Right atrium auricular region (tissue), 2 donors: ENCODE measurements around the gene HDDC2. TPM values are rescaled to one million over a fixed set of nuclear protein-coding genes. Genes with fewer than 3 reads are reported as not detected.
A peak's percentile ranks its signal among the peaks of the same experiment; 100 is the strongest.

Experiments
- DNase-seq: peaks from one replicate; pipeline ENCODE4 v3.0.0-alpha.2; 2019; ENCODE audit warnings: low spot score
- H3K27ac ChIP-seq, 2 donors: fragments of 200-600 bp; sonication (generic); 1 replicate in 1 of 2; 2 replicates in 1 of 2; pipeline ENCODE4 v1.5.1; 2016 to 2019
- H3K27me3 ChIP-seq, 2 donors: fragments of 200-600 bp; sonication (generic); one replicate each; pipeline versions ENCODE4 v1.5.1 to v1.6.0; 2017 to 2019
- H3K36me3 ChIP-seq: fragments of 200-600 bp; sonication (generic); one replicate; pipeline ENCODE4 v1.5.1; 2016
- H3K4me1 ChIP-seq, 2 donors: fragments of 200-600 bp; sonication (generic); one replicate each; pipeline versions ENCODE4 v1.5.1 to v1.6.0; 2017 to 2019
- H3K4me3 ChIP-seq, 2 donors: fragments of 200-600 bp; sonication (generic); 1 replicate in 1 of 2; 2 replicates in 1 of 2; pipeline ENCODE4 v1.5.1; 2017 to 2019; ENCODE audit warnings: mild to moderate bottlenecking in 1 of 2, moderate library complexity in 1 of 2
- H3K9me3 ChIP-seq, 2 donors: fragments of 200-600 bp; sonication (generic); one replicate each; pipeline ENCODE4 v1.5.1; 2019
- CTCF ChIP-seq, 2 donors: fragments of 200-600 bp; sonication (generic); IDR thresholded peaks; one replicate each; pipeline ENCODE4 v1.5.1; 2019; ENCODE audit warnings: antibody characterized with exemption in 2 of 2
- total RNA-seq, 2 donors: library from RNA; depleted of rRNA; stranded (reverse); fragments of >200 nt; gene quantifications; one replicate each; pipeline ENCODE4 v1.1.0, GENCODE V29; 2016

HDDC2 gene, protein sequence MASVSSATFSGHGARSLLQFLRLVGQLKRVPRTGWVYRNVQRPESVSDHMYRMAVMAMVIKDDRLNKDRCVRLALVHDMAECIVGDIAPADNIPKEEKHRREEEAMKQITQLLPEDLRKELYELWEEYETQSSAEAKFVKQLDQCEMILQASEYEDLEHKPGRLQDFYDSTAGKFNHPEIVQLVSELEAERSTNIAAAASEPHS
- total RNA-seq, result 10 to 100 TPM; 85.7 to 98.7 TPM

- peak within 1 kb of the TSS; percentile 56 to 85 for H3K4me3 ChIP-seq
- no peaks in the 10 kb centered on the region for H3K27me3 ChIP-seq
- peak within 1 kb of the TSS; percentile 85 to 88 for H3K27ac ChIP-seq
- H3K4me1 ChIP-seq, result peaks cover 0 to 35% of the 10 kb centered on the region in 2 donors
- peak in 1 of 2 donors; percentile 18 for TF ChIP-seq CTCF (IDR thresholded peaks at IDR 0.05)
- DNase-seq, result peak; percentile 67
- peaks cover 24% of the 10 kb centered on the region for H3K36me3 ChIP-seq
- no peaks in the 10 kb centered on the region for H3K9me3 ChIP-seq
These were observed at the start of gene HDDC2 for GRCh38 chr6:125301435-125302391. Gene HDDC2 (minus strand): TSS chr6:125301967. CDS start chr6:125301932, 35 bp downstream.

GRCh38 chr6:125346926-125347563, 45.3 kb upstream of the HDDC2 start:
- peaks cover 0 to 5% of the 10 kb centered on the region in 2 donors for H3K4me1 ChIP-seq
- no peaks in the 10 kb centered on the region for H3K27me3 ChIP-seq
- peak overlapping the region; percentile 12 to 50 for H3K27ac ChIP-seq
- no peaks in the 10 kb centered on the region for H3K36me3 ChIP-seq
- H3K4me3 ChIP-seq, result no peak overlapping the region
- H3K9me3 ChIP-seq, result no peaks in the 10 kb centered on the region
- TF ChIP-seq CTCF (IDR thresholded peaks at IDR 0.05), result no peak
- DNase-seq, result no peak

GRCh38 chr6:125346201-125346925, 44.6 kb upstream of the HDDC2 start:
- no peak for DNase-seq

GRCh38 chr6:125341460-125341859, 39.7 kb upstream of the HDDC2 start:
- no peak overlapping the region for H3K4me3 ChIP-seq
- H3K27ac ChIP-seq, result no peak overlapping the region
- no peaks in the 10 kb centered on the region for H3K36me3 ChIP-seq
- H3K9me3 ChIP-seq, result no peaks in the 10 kb centered on the region
- no peak for DNase-seq
- H3K4me1 ChIP-seq, result peaks cover 0 to 13% of the 10 kb centered on the region in 2 donors
- TF ChIP-seq CTCF (IDR thresholded peaks at IDR 0.05), result no peak
- H3K27me3 ChIP-seq, result no peaks in the 10 kb centered on the region

More at GRCh38 chr6:125346201-125346925, 44.6 kb upstream of the HDDC2 start:
- Histone ChIP-seq H3K36me3 (no peaks in the 10 kb centered on the region), H3K9me3 (no peaks in the 10 kb centered on the region), H3K4me3 (peak overlapping the region in 1 of 2 donors; percentile 21), H3K27ac (peak overlapping the region; percentile 12 to 50), H3K27me3 (no peaks in the 10 kb centered on the region), H3K4me1 (peaks cover 0 to 5% of the 10 kb centered on the region in 2 donors)
- TF ChIP-seq CTCF (IDR thresholded peaks at IDR 0.05), result no peak

DNA sequence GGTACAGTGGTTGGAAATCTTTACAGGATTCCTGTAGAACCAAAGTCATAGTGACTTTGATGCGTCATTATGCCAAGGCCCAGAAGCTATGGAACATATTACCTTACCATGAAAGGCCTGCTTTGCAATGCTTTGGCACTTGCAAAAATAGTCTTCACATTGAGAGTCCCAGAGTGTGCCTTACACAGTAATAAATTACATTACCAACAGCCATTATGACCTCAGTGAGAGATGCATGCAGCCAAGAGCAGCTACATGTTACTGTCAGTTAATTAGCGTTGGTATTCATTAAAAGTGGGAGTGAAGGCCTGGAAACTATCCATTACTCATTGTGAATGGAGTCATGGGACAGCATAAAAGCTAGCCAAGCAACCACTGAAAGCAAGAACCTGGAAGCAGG, 39.2 kb upstream of the HDDC2 start:
- Histone ChIP-seq H3K9me3 (no peaks in the 10 kb centered on the region), H3K4me3 (no peak overlapping the region), H3K27ac (no peak overlapping the region), H3K36me3 (no peaks in the 10 kb centered on the region), H3K27me3 (no peaks in the 10 kb centered on the region), H3K4me1 (peaks cover 0 to 11% of the 10 kb centered on the region in 2 donors)
- no peak for TF ChIP-seq CTCF (IDR thresholded peaks at IDR 0.05)
- DNase-seq, result no peak
